Central memory CD4-positive, alpha-beta T cell (primary cell): ENCODE measurements around the gene KLHL2.

Source experiments
- DNase-seq: peaks from one replicate; pipeline ENCODE4 v3.0.0; 2022

Gene KLHL2

GRCh38 chr4:165293927-165294649, 86.7 kb downstream of the KLHL2 start:
- no peak for DNase-seq

- peak; percentile 3 for DNase-seq
These were observed 87.5 kb downstream of the KLHL2 start for GRCh38 chr4:165294907-165295306.

- DNase-seq = no peak
These were observed 90.3 kb downstream of the KLHL2 start for GRCh38 chr4:165297626-165298025.

- no peak for DNase-seq
These were observed 92.2 kb downstream of the KLHL2 start for GRCh38 chr4:165299399-165300060.

- DNase-seq = peak; percentile 7
These were observed 94.5 kb downstream of the KLHL2 start for GRCh38 chr4:165301833-165302232.

- no peak for DNase-seq
These were observed 95.3 kb downstream of the KLHL2 start for GRCh38 chr4:165302658-165303057.

- no peak for DNase-seq
These were observed 100.8 kb downstream of the KLHL2 start for GRCh38 chr4:165308166-165308565.

- no peak for DNase-seq
These were observed 101.2 kb downstream of the KLHL2 start for GRCh38 chr4:165308606-165309005.

- no peak for DNase-seq
These were observed 102.1 kb downstream of the KLHL2 start for GRCh38 chr4:165309456-165309855.

- DNase-seq = no peak
These were observed 105.1 kb downstream of the KLHL2 start for GRCh38 chr4:165312506-165312905.

- no peak for DNase-seq
These were observed 111.7 kb downstream of the KLHL2 start for GRCh38 chr4:165319030-165319429.

- DNase-seq = no peak
These were observed 112.1 kb downstream of the KLHL2 start for GRCh38 chr4:165319509-165319908.

GRCh38 chr4:165324236-165324917, 117.0 kb downstream of the KLHL2 start:
- DNase-seq = no peak

GRCh38 chr4:165324918-165325304, 117.5 kb downstream of the KLHL2 start:
- DNase-seq = no peak

GRCh38 chr4:165325732-165326512, 118.6 kb downstream of the KLHL2 start:
- DNase-seq = no peak

- DNase-seq = no peak
These were observed 119.5 kb downstream of the KLHL2 start for GRCh38 chr4:165326831-165327210.

GRCh38 chr4:165327211-165328100, 120.1 kb downstream of the KLHL2 start, which contains the start of gene MSMO1:
TSS of gene MSMO1 (plus strand) at chr4:165327669. CDS start at chr4:165333371, 5,702 bp downstream.
- DNase-seq = peak; percentile 98

GRCh38 chr4:165328101-165328425, 120.7 kb downstream of the KLHL2 start:
- no peak for DNase-seq

- no peak for DNase-seq
These were observed 121.3 kb downstream of the KLHL2 start for GRCh38 chr4:165328708-165329107.

- no peak for DNase-seq
These were observed 122.7 kb downstream of the KLHL2 start for GRCh38 chr4:165330071-165330470.

GRCh38 chr4:165330666-165331065, 123.3 kb downstream of the KLHL2 start:
- DNase-seq = no peak

- no peak for DNase-seq
These were observed 124.0 kb downstream of the KLHL2 start for GRCh38 chr4:165331359-165331758.
